ENCODE data around the gene FOXRED1.
"Not testable (repeated sequence)": the region's sequence is repeated elsewhere in the genome, so short reads cannot be mapped to it uniquely, and the experiment has no call there.

The FOXRED1 gene

DNA sequence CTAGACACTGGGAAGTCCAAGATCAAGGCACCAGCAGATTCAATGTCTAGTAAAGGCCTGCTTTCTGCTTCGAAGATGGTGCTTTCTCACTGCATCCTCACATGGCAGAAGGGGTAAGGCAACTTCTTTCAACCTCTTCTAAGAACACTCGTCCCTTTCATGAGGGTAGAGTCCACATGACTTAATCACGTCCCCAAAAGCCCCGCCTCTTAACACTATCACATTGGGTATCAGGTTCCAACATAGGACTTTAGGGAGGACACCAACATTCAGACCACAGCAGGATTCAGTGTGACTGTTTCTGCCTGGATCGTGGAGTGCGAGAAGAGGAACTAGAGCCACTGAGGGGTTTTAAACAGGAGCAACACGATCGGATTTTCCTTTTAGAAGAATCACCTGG is 10.2 kb downstream of the FOXRED1 start:
- DNase-seq, result no peak

GRCh38 chr11:126280595-126280994 is 11.6 kb downstream of the FOXRED1 start:
- no peak for DNase-seq

DNA sequence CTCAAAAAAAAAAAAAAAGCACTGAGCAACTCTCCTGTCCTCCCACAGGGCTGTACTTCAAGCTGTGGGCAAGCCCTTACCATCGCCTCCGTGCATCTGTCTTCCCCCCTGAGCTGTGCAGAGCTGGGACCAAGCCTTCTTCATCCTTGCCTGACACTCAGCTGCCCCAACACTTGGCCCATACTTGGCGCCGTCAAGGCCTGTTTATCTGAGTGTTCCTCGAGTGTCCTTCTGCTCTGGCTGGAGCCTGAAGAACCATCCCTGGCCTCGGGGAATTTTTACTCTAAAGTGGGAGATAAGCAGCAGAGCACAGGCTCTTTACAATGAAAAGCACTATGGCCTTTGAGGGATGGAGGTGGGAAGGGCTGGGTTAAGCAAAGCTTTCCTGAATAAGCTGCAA is 12.3 kb downstream of the FOXRED1 start:
- no peak for DNase-seq

- DNase-seq, result no peak
Observed at GRCh38 chr11:126281666-126282175, 12.8 kb downstream of the FOXRED1 start.

DNA sequence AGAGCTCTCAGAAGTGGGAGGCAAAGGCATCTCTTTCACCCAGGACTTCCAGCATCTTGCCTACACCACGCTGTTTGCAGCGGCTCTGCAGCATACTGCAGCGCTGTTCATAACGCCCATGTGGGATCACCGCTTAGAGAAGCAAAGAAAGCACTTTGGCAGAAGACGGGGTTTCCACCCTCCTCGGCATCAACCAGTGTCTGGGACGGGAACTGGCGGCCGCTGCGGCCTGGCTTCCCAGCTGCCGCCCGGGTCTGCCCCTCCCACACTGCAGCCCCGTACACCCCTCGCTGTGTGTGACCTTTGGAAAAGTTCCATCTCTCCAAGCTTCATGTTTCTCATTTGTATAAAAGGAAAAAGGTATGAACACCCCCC is 13.4 kb downstream of the FOXRED1 start:
- DNase-seq, result peak; percentile 28 to 44

GRCh38 chr11:126282736-126283591 is 14.0 kb downstream of the FOXRED1 start, which contains the start of gene TIRAP:
TIRAP (plus strand) TSS chr11:126283093; CDS start chr11:126290895, 7,802 bp downstream.
- DNase-seq, result peak; percentile 36 to 51

DNA sequence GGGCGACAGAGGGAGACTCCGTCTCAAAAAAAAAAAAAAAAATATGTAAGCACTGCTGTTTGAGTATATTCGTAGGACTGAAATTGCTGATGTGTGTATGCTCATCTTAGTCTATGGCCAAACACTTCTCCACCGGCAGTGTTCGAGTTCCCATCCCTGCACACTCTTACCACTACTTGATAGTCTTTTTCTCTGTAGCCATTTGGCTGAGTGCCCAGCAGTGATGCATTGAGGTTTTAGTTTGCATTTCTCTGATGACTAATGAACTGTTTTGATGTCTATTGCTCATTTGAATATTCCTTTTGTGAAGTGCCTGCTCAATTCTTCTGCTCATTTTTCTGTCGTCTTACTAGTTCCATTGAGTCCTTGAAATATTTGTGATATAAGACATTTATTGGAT is 15.9 kb downstream of the FOXRED1 start:
- DNase-seq, result peak; percentile 85 to 89

DNA sequence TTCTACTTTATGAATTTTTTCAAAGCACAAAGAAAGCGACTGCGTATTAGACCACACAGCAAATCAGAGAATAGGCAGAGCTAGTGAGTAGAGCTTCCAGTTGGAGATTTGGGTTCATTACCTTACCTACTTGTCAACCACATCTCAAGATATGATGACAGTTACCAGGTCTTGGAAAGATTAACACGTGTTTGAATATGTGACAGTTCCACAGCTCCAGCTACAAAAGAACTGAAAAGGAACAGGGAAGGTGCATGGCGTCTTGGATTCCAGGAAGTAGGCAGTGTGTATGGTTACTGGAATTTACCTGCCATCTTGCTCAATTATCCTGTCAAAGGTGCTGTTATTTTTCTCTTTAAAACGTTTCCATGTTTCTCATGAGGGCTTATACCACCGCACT is 19.3 kb downstream of the FOXRED1 start:
- no peak for DNase-seq

GRCh38 chr11:126290887-126291286 is 21.9 kb downstream of the FOXRED1 start:
- no peak for DNase-seq

- no peak for DNase-seq
Observed at GRCh38 chr11:126293726-126294125, 24.8 kb downstream of the FOXRED1 start.

DNA sequence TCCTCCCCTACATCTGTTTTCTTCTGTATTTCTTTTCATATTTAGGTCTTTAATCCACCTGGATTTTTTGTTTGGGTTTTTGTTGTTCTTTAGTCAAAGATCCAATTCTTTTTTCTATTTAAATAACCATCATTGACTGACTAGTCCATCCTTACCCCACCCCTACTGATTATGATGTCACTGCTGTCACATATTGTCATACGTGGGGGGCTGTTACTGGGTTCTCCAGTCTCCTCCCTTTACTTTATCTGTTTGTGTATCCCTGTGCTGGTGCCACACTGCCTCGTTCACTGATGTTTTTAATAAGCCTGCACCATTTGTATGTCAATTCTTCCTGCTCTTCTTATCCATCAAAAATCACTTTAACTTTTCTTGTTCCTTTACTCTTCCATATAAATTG is 28.1 kb downstream of the FOXRED1 start:
- DNase-seq, result no peak

- peak; percentile 81 to 83 for DNase-seq
Observed at GRCh38 chr11:126303623-126304456, 34.9 kb downstream of the FOXRED1 start, which contains the start of gene DCPS. DCPS (plus strand) TSS chr11:126304060; CDS start chr11:126304081, 21 bp downstream.

GRCh38 chr11:126304457-126305075 is 35.6 kb downstream of the FOXRED1 start:
- DNase-seq, result no peak

- DNase-seq, result no peak
Observed at GRCh38 chr11:126305699-126306098, 36.7 kb downstream of the FOXRED1 start.

GRCh38 chr11:126307706-126308105 is 38.8 kb downstream of the FOXRED1 start:
- DNase-seq, result no peak

GRCh38 chr11:126308271-126308671 is 39.3 kb downstream of the FOXRED1 start:
- DNase-seq, result no peak

DNA sequence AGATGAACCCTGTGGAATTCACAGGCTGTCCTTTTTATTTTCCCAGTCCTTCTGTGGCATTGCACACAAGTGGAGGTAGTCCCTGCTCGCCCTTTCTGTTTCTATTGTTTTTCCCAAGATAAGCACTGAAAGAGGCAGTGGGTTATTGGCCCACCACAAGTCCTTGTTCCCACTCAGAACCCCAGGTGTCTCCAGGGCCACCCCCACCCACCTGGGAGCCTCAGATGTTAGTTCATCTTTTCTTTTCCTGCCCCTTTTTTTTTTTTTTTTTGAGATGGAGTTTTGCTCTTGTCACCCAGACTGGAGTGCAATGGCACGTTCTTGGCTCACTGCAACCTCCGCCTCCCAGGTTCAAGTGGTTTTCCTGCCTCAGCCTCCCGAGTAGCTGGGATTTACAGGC is 39.8 kb downstream of the FOXRED1 start:
- DNase-seq, result not testable (repeated sequence)

DNA sequence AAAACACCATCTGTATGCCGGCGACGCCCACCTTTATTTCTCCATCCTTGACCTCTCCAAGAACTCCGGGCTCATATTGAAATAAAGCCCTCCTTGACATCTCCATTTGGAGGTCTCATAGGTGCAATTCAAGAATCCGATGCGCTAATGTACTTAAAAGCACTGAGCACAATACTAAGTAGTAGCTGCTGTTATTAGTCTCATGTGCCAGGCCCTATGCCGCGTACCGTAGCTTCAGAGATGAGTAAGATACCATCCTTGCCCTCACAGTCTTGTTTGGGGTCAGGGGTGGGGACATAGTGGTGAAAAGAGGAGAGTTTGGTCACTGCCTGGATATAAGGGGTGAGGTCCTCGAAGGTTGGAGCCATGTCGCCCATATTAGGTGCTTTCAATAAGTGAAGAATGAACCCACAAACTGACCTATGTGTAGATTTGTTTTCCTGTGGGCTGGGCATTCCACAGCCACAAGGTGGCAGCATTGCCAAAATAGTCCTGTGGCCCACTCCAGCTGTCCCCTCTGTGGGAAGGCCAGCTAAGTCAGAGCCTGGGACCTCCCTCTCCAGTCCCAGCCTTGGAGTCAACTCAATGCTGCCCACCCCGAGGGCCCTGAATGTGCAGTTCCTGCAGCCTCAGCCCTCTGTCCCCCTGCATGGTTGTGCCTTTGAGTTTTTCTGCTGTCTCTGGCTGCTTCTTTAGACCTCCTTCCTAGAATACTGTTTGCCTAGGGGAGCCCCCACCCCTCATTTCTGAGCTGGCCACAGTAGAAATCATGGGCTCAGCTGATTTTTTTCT is 41.4 kb downstream of the FOXRED1 start:
- DNase-seq, result peak; percentile 36 to 54

DNA sequence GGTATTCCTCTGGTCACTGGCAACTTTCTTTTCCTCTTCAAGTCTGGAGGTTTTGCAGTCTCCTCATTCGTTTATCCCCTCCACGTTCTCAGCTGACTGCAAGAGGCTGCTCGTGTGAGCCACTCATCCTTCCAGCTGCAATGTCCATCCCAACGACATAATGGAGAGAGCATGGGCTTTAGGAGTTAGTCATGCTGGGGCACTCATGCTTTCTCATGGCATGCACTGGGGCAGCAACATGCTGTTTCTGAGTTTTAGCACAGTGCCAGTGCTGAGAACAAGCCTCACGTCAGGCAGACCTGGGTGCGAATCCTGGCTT is 42.0 kb downstream of the FOXRED1 start:
- DNase-seq, result no peak

DNA sequence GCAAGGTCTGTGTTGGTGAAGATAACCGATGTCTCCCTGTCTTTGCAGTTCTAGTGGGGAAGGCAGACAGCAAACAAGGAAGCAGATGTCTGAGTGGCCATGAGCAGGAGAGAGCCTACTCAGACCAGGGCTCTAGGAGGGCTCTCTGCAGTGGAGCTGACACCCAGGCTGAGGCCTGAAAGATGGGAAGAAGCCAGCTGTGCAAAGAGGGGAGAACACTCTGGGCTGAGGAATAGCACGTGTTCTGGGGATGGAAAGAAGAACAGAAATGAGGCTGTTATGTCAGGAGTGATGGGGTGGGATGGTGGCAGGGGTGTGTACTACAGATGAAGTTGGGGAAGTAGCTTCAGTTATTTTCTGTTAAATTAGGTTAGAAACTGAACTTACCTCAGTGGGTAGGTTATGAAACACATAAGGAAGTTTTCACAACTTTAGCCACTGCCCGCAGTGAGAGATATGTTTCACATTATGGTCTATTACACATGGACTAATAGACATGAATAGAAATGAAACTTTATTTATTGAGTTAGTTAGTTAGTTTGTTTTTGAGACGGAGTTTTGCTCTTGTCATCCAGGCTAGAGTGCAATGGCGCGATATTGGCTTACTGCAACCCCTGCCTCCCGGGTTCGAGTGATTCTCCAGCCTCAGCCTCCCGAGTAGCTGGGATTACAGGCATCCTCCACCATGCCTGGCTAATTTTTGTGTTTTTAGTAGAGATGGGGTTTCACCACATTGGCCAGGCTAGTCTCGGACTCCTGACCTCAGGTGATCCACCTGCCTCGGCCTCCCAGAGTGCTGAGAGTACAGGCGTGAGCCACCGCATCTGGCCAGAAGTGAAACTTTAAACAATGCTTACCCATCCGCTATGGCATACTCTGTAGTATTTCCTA is 42.7 kb downstream of the FOXRED1 start:
- DNase-seq, result no peak

DNA sequence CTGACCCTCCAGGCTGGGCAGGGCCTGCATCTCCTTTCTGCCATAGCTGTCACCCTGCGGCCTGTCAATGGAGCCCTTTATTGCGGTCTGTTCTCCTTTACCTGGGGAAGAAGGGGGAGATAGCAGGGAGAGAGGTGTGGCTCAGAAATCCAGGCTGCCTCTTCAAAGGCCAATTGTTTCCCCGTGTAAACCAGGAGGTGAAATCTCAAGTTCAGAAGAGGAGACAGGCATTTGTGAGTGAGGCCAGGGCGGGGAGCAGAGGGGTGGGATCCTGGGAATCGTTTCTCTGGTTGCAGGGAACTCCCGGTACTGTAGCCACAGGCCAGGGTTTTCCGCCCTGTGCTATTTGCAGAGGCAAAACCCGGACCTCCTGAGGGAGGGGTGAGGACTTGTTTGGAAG is 44.0 kb downstream of the FOXRED1 start:
- no peak for DNase-seq
